Measurements from ENCODE around the gene PWWP2B.

- TF ChIP-seq CTCF (IDR thresholded peaks at IDR 0.05) (no peak), MAX (CRISPR knock-in tag; IDR thresholded peaks at IDR 0.05) (no peak)
Measured at GRCh38 chr10:132439424-132440163, 42.6 kb downstream of the PWWP2B start.

Measured in WTC11 (cell line).